ENCODE measurements around the gene NUMBL. TPM values are rescaled to one million over a fixed set of nuclear protein-coding genes. Genes with fewer than 3 reads are reported as not detected.
A peak's percentile ranks its signal among the peaks of the same experiment; 100 is the strongest.

The NUMBL gene
- total RNA-seq = 10 to 100 TPM in 3 of 6 experiments, 1 to 10 TPM in 3; 6.1 to 19.6 (median 10.5) TPM
- long read RNA-seq, partial matches to known transcripts = 0 of 1 reads
- long read RNA-seq, other reads (novel, unspliced or antisense) = 1 of 1 reads

- 43% methylated on average over 4 of the region's 50 CpGs for WGBS (ENCODE audit: insufficient coverage, low coverage, low lambda C conversion rate, missing lambda C conversion rate)
- H3K27ac ChIP-seq = peak within 1 kb of the TSS in 2 of 3 donors; percentile 15 to 54
- peak; percentile 13 for TF ChIP-seq POLR2A (IDR thresholded peaks at IDR 0.05)
- no peak for TF ChIP-seq CTCF (IDR thresholded peaks at IDR 0.05)
- H3K9me3 ChIP-seq = no peaks in the 10 kb centered on the region
- H3K4me3 ChIP-seq = peak within 1 kb of the TSS; percentile 45 to 56 (median 49)
- DNase-seq (no peak), ATAC-seq (no peak)
- peaks cover 0 to 8% (median 0%) of the 10 kb centered on the region in 4 donors for H3K36me3 ChIP-seq
- no peaks in the 10 kb centered on the region for H3K27me3 ChIP-seq
- H3K4me1 ChIP-seq = peaks cover 0 to 5% (median 0%) of the 10 kb centered on the region in 4 donors
- intact Hi-C loops (cut with DNase I) = no loop called here
Observed at GRCh38 chr19:40690050-40690692, at the start of gene NUMBL. NUMBL (minus strand) TSS chr19:40690651; CDS start chr19:40690483, 168 bp downstream.

GRCh38 chr19:40739030-40739839, 48.8 kb upstream of the NUMBL start:
- 83% methylated on average over 5 of the region's 22 CpGs for WGBS (ENCODE audit: insufficient coverage, low coverage, low lambda C conversion rate, missing lambda C conversion rate)
- H3K9me3 ChIP-seq = no peaks in the 10 kb centered on the region
- intact Hi-C loops (cut with DNase I) = no loop called here
- peaks cover 4 to 40% (median 13%) of the 10 kb centered on the region in 4 donors for H3K36me3 ChIP-seq
- H3K27ac ChIP-seq = no peak overlapping the region
- no peak overlapping the region for H3K4me3 ChIP-seq
- no peak for ATAC-seq
- no peak for DNase-seq
- peaks cover 0 to 15% (median 0%) of the 10 kb centered on the region in 4 donors for H3K4me1 ChIP-seq
- TF ChIP-seq CTCF (IDR thresholded peaks at IDR 0.05) (no peak), POLR2A (IDR thresholded peaks at IDR 0.05) (no peak)
- H3K27me3 ChIP-seq = no peaks in the 10 kb centered on the region

GRCh38 chr19:40737102-40737644, 46.7 kb upstream of the NUMBL start:
- H3K4me1 ChIP-seq = peaks cover 0 to 11% (median 0%) of the 10 kb centered on the region in 4 donors
- H3K4me3 ChIP-seq = no peak overlapping the region
- intact Hi-C loops (cut with DNase I) = no loop called here
- no CpG with 5 or more reads among the region's 9 CpGs for WGBS (ENCODE audit: insufficient coverage, low coverage, low lambda C conversion rate, missing lambda C conversion rate)
- DNase-seq (no peak), ATAC-seq (no peak)
- H3K27ac ChIP-seq = no peak overlapping the region
- H3K9me3 ChIP-seq = no peaks in the 10 kb centered on the region
- no peaks in the 10 kb centered on the region for H3K27me3 ChIP-seq
- peaks cover 11 to 55% (median 21%) of the 10 kb centered on the region in 4 donors for H3K36me3 ChIP-seq
- TF ChIP-seq POLR2A (IDR thresholded peaks at IDR 0.05) (no peak), CTCF (IDR thresholded peaks at IDR 0.05) (no peak)

GRCh38 chr19:40736661-40737060, 46.2 kb upstream of the NUMBL start:
- intact Hi-C loops (cut with DNase I) = no loop called here
- no peak overlapping the region for H3K4me3 ChIP-seq
- H3K27ac ChIP-seq = no peak overlapping the region

More at GRCh38 chr19:40736661-40737060, 46.2 kb upstream of the NUMBL start:
- Histone ChIP-seq H3K36me3 (peaks cover 11 to 58% (median 21%) of the 10 kb centered on the region in 4 donors), H3K9me3 (no peaks in the 10 kb centered on the region), H3K4me1 (peaks cover 0 to 8% (median 0%) of the 10 kb centered on the region in 4 donors), H3K27me3 (no peaks in the 10 kb centered on the region)
- ATAC-seq = no peak
- no peak for DNase-seq
- WGBS (ENCODE audit: insufficient coverage, low coverage, low lambda C conversion rate, missing lambda C conversion rate) = 80% methylated on average over 4 of the region's 9 CpGs
- TF ChIP-seq CTCF (IDR thresholded peaks at IDR 0.05) = no peak
- TF ChIP-seq POLR2A (IDR thresholded peaks at IDR 0.05) = no peak

Data from right lobe of liver (tissue), 6 donors.